ENCODE data around the gene BCAS3.

BCAS3 gene

GRCh38 chr17:60825351-60825750 is 147.7 kb downstream of the BCAS3 start:
- no peaks in the 10 kb centered on the region for H3K9me3 ChIP-seq
- H3K4me1 ChIP-seq = no peaks in the 10 kb centered on the region
- no peak for TF ChIP-seq CTCF (IDR thresholded peaks at IDR 0.05)
- intact Hi-C loops (cut with DNase I; ENCODE audit: low total_unique reads) = no loop called here
- no peaks in the 10 kb centered on the region for H3K27me3 ChIP-seq
- no peaks in the 10 kb centered on the region for H3K36me3 ChIP-seq
- H3K27ac ChIP-seq = no peak overlapping the region
- no peak overlapping the region for H3K4me3 ChIP-seq
- DNase-seq = no peak

- Histone ChIP-seq H3K27ac (no peak overlapping the region), H3K27me3 (no peaks in the 10 kb centered on the region), H3K4me3 (no peak overlapping the region), H3K36me3 (no peaks in the 10 kb centered on the region), H3K9me3 (no peaks in the 10 kb centered on the region), H3K4me1 (peaks cover 0 to 8% (median 0%) of the 10 kb centered on the region in 4 donors)
- DNase-seq = no peak
- TF ChIP-seq CTCF (IDR thresholded peaks at IDR 0.05) = no peak
- intact Hi-C loops (cut with DNase I; ENCODE audit: low total_unique reads) = no loop called here
Measured at GRCh38 chr17:60827943-60828342, 150.3 kb downstream of the BCAS3 start.

GRCh38 chr17:60832151-60832585 is 154.5 kb downstream of the BCAS3 start:
- TF ChIP-seq CTCF (IDR thresholded peaks at IDR 0.05) = no peak
- intact Hi-C loops (cut with DNase I; ENCODE audit: low total_unique reads) = no loop called here
- Histone ChIP-seq H3K27ac (no peak overlapping the region), H3K36me3 (no peaks in the 10 kb centered on the region), H3K4me3 (no peak overlapping the region), H3K9me3 (no peaks in the 10 kb centered on the region), H3K27me3 (no peaks in the 10 kb centered on the region), H3K4me1 (peaks cover 0 to 8% (median 0%) of the 10 kb centered on the region in 4 donors)
- DNase-seq = no peak

GRCh38 chr17:60832631-60833030 is 155.0 kb downstream of the BCAS3 start:
- no peak for TF ChIP-seq CTCF (IDR thresholded peaks at IDR 0.05)
- H3K4me3 ChIP-seq = no peak overlapping the region
- intact Hi-C loops (cut with DNase I; ENCODE audit: low total_unique reads) = no loop called here
- no peaks in the 10 kb centered on the region for H3K36me3 ChIP-seq
- DNase-seq = no peak
- no peaks in the 10 kb centered on the region for H3K9me3 ChIP-seq
- H3K27ac ChIP-seq = no peak overlapping the region
- no peaks in the 10 kb centered on the region for H3K27me3 ChIP-seq
- peaks cover 0 to 8% (median 0%) of the 10 kb centered on the region in 4 donors for H3K4me1 ChIP-seq

GRCh38 chr17:60840456-60840855 is 162.8 kb downstream of the BCAS3 start:
- intact Hi-C loops (cut with DNase I; ENCODE audit: low total_unique reads) = no loop called here
- DNase-seq = no peak
- Histone ChIP-seq H3K27me3 (no peaks in the 10 kb centered on the region), H3K4me3 (no peak overlapping the region), H3K9me3 (no peaks in the 10 kb centered on the region), H3K4me1 (no peaks in the 10 kb centered on the region), H3K27ac (no peak overlapping the region), H3K36me3 (no peaks in the 10 kb centered on the region)
- TF ChIP-seq CTCF (IDR thresholded peaks at IDR 0.05) = no peak

GRCh38 chr17:60845012-60845411 is 167.4 kb downstream of the BCAS3 start:
- H3K4me3 ChIP-seq = no peak overlapping the region
- no peaks in the 10 kb centered on the region for H3K36me3 ChIP-seq
- no peaks in the 10 kb centered on the region for H3K9me3 ChIP-seq
- no peak overlapping the region for H3K27ac ChIP-seq
- DNase-seq = no peak
- no peak for TF ChIP-seq CTCF (IDR thresholded peaks at IDR 0.05)
- intact Hi-C loops (cut with DNase I; ENCODE audit: low total_unique reads) = no loop called here
- peaks cover 0 to 15% (median 3%) of the 10 kb centered on the region in 4 donors for H3K4me1 ChIP-seq
- no peaks in the 10 kb centered on the region for H3K27me3 ChIP-seq

Measured in tibial artery (tissue), 4 donors.